Panc1 (cell line): Measurements from ENCODE around the gene TRAPPC6A. TPM values are rescaled to one million over a fixed set of nuclear protein-coding genes. Genes with fewer than 3 reads are reported as not detected.

Source experiments
- ATAC-seq: fragments of 200-7000 bp; cut with Tn5 transposase; 2 replicates; pipeline ENCODE4 v1.9.1; 2020; ENCODE audit warnings: mild to moderate bottlenecking, moderate library complexity
- BruUV-seq: library from RNA; stranded (reverse); fragments of 400-500 nt; replicated peaks from 2 replicates; lab custom pipeline; 2021; lab: Mats Ljungman, UMichigan
- CTCF ChIA-PET: fragments of 300-600 bp; sonication (Branson Sonifier 250); formaldehyde crosslinking; loops from one replicate; lab custom pipeline; 2022; ENCODE audit warnings: antibody characterized with exemption; lab: Charles Lee
- POLR2A ChIA-PET: fragments of 300-600 bp; sonication (Branson Sonifier 250); formaldehyde crosslinking; loops from one replicate; lab custom pipeline; 2022; ENCODE audit warnings: antibody characterized with exemption; lab: Charles Lee
- DNase-seq: peaks from one replicate; pipeline ENCODE4 v3.0.0-alpha.2; 2010; ENCODE audit warnings: low read depth, low spot score
- H3K27ac ChIP-seq: 2 replicates; pipeline ENCODE4 v1.5.1; 2011; ENCODE audit warnings: mild to moderate bottlenecking, low read length, inconsistent platforms
- H3K27me3 ChIP-seq: fragments of 200-500 bp; sonication (Bioruptor generic); 2 replicates; pipeline ENCODE4 v1.6.0; 2014; ENCODE audit warnings: low read length, inconsistent platforms; ENCODE audit not compliant: control insufficient read depth, insufficient read depth
- H3K36me3 ChIP-seq: fragments of 200-500 bp; sonication (Bioruptor generic); 2 replicates; pipeline ENCODE4 v1.5.1; 2014; ENCODE audit warnings: inconsistent platforms, mild to moderate bottlenecking, low read length, moderate library complexity; ENCODE audit not compliant: control insufficient read depth, insufficient read depth
- H3K4me1 ChIP-seq: 2 replicates; pipeline ENCODE4 v1.5.1; 2011; ENCODE audit warnings: inconsistent platforms, mild to moderate bottlenecking, low read length, moderate library complexity; ENCODE audit not compliant: control insufficient read depth, insufficient read depth
- H3K4me3 ChIP-seq, 2 experiments: 2 replicates each; pipeline ENCODE4 v1.5.1; 2011 to 2012; ENCODE audit warnings: low read depth in 2 of 2, low read length in 2 of 2, mild to moderate bottlenecking in 2 of 2, inconsistent platforms in 1 of 2, moderate library complexity in 1 of 2
- H3K9me3 ChIP-seq: fragments of 200-500 bp; sonication (Bioruptor generic); 2 replicates; pipeline ENCODE4 v1.5.1; 2014; ENCODE audit warnings: low read depth, mild to moderate bottlenecking, inconsistent platforms, low read length, moderate library complexity; ENCODE audit not compliant: control insufficient read depth, insufficient read depth
- CTCF ChIP-seq: fragments of 450-650 bp; IDR thresholded peaks from 2 replicates; pipeline ENCODE4 v1.5.1; 2017; ENCODE audit warnings: mild to moderate bottlenecking
- POLR2AphosphoS5 ChIP-seq: IDR thresholded peaks from 2 replicates; pipeline ENCODE4 v1.6.1; 2012; ENCODE audit warnings: mild to moderate bottlenecking, low read depth, low read length, moderate library complexity
- REST ChIP-seq, 2 experiments: IDR thresholded peaks; 2 replicates each; pipeline ENCODE4 v1.6.1; 2011 to 2012; ENCODE audit warnings: low read depth in 2 of 2, control low read depth in 1 of 2, low read length in 1 of 2, mild to moderate bottlenecking in 1 of 2, moderate library complexity in 1 of 2; ENCODE audit not compliant: insufficient read depth in 1 of 2
- SIN3A ChIP-seq: IDR thresholded peaks from 2 replicates; pipeline ENCODE4 v1.6.1; 2012; ENCODE audit warnings: low read depth, mild to moderate bottlenecking, low read length, moderate library complexity, borderline replicate concordance; ENCODE audit not compliant: insufficient read depth
- TCF7L2 ChIP-seq: IDR thresholded peaks from 2 replicates; pipeline ENCODE4 v1.6.1; 2011; ENCODE audit warnings: mild to moderate bottlenecking, low read depth, low read length, inconsistent platforms
- in situ Hi-C: cut with HindIII; loops from 2 replicates; pipeline ENCODE4 v1.10.0; 2016; ENCODE audit warnings: low sequenced_read_pairs, low pct_unique_long_range_greater_than_20kb
- intact Hi-C: fragments of 100-400 bp; cut with micrococcal nuclease; formaldehyde crosslinking; loops from one replicate; pipeline ENCODE4 v1.10.0; 2022; ENCODE audit not compliant: unreplicated experiment
- total RNA-seq: library from RNA; stranded (reverse); gene quantifications from one replicate; pipeline ENCODE4 v1.2.1, GENCODE V29; 2021; ENCODE audit not compliant: unreplicated experiment

The TRAPPC6A gene
- total RNA-seq, 1 experiment from 2014 or later: 24.7 TPM

DNA sequence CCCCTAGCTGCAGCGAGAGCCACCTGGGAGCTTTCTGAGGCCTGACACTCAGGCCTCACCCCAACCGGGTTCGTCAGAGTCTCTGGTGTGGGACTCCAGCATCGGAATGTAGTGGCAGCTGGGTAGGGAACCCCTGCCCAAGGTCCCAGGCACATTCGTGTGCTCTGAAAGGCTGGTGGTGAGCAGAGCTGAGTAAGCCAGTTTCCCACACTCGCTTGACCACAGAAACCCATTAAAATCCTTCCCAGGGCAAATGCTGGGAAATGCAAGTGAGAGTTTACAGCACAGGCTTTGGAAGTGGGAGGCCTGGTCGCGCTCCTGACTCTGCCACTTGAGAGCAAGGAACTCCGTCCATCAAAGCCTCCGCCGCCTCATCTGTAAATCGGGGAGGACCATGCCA, 4.2 kb downstream of the TRAPPC6A start:
- Histone ChIP-seq H3K36me3 (no peaks in the 10 kb centered on the region), H3K27ac (no peak overlapping the region), H3K9me3 (no peaks in the 10 kb centered on the region), H3K4me3 (no peak overlapping the region), H3K27me3 (no peaks in the 10 kb centered on the region), H3K4me1 (no peaks in the 10 kb centered on the region)
- BruUV-seq: no TSS peak
- POLR2A ChIA-PET: no interaction called here
- intact Hi-C loops: no loop called here
- TF ChIP-seq CTCF (no peak), POLR2AphosphoS5 (no peak), TCF7L2 (no peak), SIN3A (no peak), REST (IDR thresholded peaks at IDR 0.05; ENCODE audit: insufficient read depth in 1 of 2, low read depth in 2 of 2, low read length in 1 of 2) (no peak)
- DNase-seq (no peak), ATAC-seq (no peak)
- in situ Hi-C loops: no loop called here
- CTCF ChIA-PET: no interaction called here

DNA sequence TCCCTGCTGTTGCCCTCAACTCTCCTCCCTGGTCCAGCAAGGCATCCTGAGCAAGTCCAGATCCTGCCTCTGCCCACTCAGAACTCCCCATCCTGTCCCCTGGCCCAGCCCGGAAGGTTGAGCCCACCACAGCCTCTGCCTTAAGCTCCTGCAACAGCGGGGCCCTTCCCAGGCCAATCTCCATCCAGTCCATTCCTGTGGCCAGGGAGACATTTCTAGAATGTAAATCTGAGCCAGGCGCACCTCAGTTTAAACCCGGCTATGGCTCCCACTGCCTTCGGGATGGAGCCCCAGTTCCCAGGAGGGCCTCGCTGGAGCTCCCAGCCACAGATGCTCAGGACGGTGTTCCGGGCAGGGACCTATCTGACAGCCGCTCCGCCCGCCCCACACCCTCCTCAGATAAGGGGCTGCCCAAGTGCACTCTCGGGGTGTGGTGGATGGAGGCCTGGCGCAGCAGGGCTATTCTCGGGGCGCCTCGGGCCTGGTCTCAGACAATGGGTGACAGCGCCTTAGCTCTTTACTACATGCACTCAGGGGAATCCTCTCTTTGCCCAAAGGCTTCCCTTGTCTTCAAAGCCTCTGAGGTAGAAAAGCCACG, 5.3 kb downstream of the TRAPPC6A start:
- in situ Hi-C loops: no loop called here
- H3K36me3 ChIP-seq: no peaks in the 10 kb centered on the region
- DNase-seq (no peak), ATAC-seq (no peak)
- POLR2A ChIA-PET: interaction anchor here (0.6 kb wide), 1 partner anchor 42 kb away, joined by 3 read pairs; no protein-coding TSS in a partner anchor
- no peak for TF ChIP-seq POLR2AphosphoS5
- TF ChIP-seq TCF7L2: no peak
- no peak for TF ChIP-seq REST (IDR thresholded peaks at IDR 0.05; ENCODE audit: insufficient read depth in 1 of 2, low read depth in 2 of 2, low read length in 1 of 2)
- TF ChIP-seq SIN3A: no peak
- no peak for TF ChIP-seq CTCF
- H3K27ac ChIP-seq: no peak overlapping the region
- CTCF ChIA-PET: interaction anchor here (0.6 kb wide), 1 partner anchor 63 kb away, joined by 3 read pairs; no protein-coding TSS in a partner anchor
- no peaks in the 10 kb centered on the region for H3K9me3 ChIP-seq
- H3K4me1 ChIP-seq: no peaks in the 10 kb centered on the region
- H3K27me3 ChIP-seq: no peaks in the 10 kb centered on the region
- intact Hi-C loops: no loop called here
- no TSS peak for BruUV-seq
- no peak overlapping the region for H3K4me3 ChIP-seq
